ENCODE results near the gene BABAM2. TPM values are rescaled to one million over a fixed set of nuclear protein-coding genes. Genes with fewer than 3 reads are reported as not detected.

Gene BABAM2
- total and polyA plus RNA-seq, 10 of the 15 experiments (the other 5 are each of a cell fraction or from before 2014, with no cell fraction given): 30.7 to 59.9 (median 44.5) TPM

DNA sequence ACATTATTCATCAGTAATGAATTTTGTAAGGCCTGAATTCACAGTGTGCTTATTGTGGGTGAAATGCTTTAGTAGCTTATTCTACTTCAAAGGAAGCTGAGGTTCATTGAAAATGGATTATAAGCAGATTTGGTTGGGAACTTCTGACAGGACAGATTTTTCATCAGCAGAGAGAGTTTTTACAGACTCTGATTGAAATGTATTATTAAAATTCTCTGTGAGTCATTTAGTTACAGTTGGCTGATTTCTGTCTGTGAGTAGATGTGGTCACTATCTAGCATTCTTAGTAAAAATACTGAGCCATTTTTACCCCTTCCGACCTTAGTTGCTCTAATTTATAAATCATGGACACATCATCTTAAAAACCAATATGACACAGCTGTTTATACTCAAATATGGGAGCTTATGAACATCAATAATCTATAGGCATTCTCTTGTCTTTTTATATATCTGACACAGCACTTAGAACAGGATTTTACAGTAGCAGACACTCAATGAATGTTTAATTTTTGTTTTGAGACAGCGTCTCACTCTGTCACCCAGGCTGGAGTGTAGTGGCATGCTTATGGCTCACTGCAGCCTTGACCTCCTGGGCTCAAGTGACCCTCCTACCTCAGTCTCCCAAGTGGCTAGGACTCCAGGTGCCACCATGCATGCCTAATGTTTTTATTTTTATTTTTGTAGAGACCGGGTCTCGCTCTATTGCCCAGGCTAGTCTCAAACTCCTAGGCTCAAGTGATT is 239.6 kb downstream of the BABAM2 start:
- Histone ChIP-seq H3K79me2 (ENCODE audit: control insufficient read depth, insufficient read depth, low read length) (no peaks in the 10 kb centered on the region), H4K20me1 (ENCODE audit: control insufficient read depth, insufficient read depth) (no peaks in the 10 kb centered on the region), H3K4me2 (ENCODE audit: control insufficient read depth, insufficient read depth) (peak overlapping the region; percentile 22; the same call in 1 of the 2 replicates), H3K27ac (ENCODE audit: control insufficient read depth, insufficient read depth) (no peak overlapping the region), H3K4me3 (no peak overlapping the region), H3K36me3 (ENCODE audit: control insufficient read depth in 2 of 2, insufficient read depth in 2 of 2, low read length in 1 of 2) (no peaks in the 10 kb centered on the region), H3K27me3 (replicated peaks in 1 of 2; ENCODE audit: control insufficient read depth in 2 of 2, insufficient read depth in 2 of 2, low read length in 1 of 2) (no peaks in the 10 kb centered on the region), H3K9me3 (replicated peaks; ENCODE audit: control insufficient read depth, insufficient read depth, low read length) (no peaks in the 10 kb centered on the region), H3K9ac (ENCODE audit: control insufficient read depth, insufficient read depth, low read length) (no peak overlapping the region), H3K4me1 (ENCODE audit: control insufficient read depth, insufficient read depth, low read length) (peaks cover 21% of the 10 kb centered on the region), H2AFZ (ENCODE audit: control insufficient read depth, low read depth, low read length) (no peak overlapping the region)
- no TSS peak for BruUV-seq (replicated peaks)
- intact Hi-C loops (cut with micrococcal nuclease; ENCODE audit: unreplicated experiment): no loop called here
- SMC1A ChIA-PET (ENCODE audit: uncharacterized antibody, unreplicated experiment): interaction anchor here (0.5 kb wide), 1 partner anchor 341 kb away, joined by 3 read pairs; no protein-coding TSS in a partner anchor
- RAD21 ChIA-PET (ENCODE audit: unreplicated experiment): no interaction called here
- DNase-seq (ENCODE audit: low read depth, low spot score): no peak
- no peak for ATAC-seq
- 14% methylated on average over 4 of the region's 4 CpGs for WGBS (ENCODE audit: insufficient coverage, insufficient replicate concordance, low lambda C conversion rate, missing lambda C conversion rate)
- TF ChIP-seq, protein P1, sequence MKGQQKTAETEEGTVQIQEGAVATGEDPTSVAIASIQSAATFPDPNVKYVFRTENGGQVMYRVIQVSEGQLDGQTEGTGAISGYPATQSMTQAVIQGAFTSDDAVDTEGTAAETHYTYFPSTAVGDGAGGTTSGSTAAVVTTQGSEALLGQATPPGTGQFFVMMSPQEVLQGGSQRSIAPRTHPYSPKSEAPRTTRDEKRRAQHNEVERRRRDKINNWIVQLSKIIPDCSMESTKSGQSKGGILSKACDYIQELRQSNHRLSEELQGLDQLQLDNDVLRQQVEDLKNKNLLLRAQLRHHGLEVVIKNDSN (IDR thresholded peaks at IDR 0.05; ENCODE audit: borderline replicate concordance, extremely low read length, insufficient read depth, low read depth, low read length): no peak
- TF ChIP-seq, protein P2, sequence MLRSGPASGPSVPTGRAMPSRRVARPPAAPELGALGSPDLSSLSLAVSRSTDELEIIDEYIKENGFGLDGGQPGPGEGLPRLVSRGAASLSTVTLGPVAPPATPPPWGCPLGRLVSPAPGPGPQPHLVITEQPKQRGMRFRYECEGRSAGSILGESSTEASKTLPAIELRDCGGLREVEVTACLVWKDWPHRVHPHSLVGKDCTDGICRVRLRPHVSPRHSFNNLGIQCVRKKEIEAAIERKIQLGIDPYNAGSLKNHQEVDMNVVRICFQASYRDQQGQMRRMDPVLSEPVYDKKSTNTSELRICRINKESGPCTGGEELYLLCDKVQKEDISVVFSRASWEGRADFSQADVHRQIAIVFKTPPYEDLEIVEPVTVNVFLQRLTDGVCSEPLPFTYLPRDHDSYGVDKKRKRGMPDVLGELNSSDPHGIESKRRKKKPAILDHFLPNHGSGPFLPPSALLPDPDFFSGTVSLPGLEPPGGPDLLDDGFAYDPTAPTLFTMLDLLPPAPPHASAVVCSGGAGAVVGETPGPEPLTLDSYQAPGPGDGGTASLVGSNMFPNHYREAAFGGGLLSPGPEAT (IDR thresholded peaks at IDR 0.05; ENCODE audit: low read depth): no peak
- peak; percentile 36; the same call in 1 of the 2 replicates for TF ChIP-seq RUNX3 (IDR thresholded peaks at IDR 0.05; ENCODE audit: low read length)
- CTCF ChIA-PET: no interaction called here
- in situ Hi-C loops (cut with MboI): no loop called here
- FAIRE-seq: no peak
- POLR2A ChIA-PET: no interaction called here
